NOMO-1 treated with dmso at 0.1 percent for 144 hours (cell line): ENCODE data around the gene RPRD1B.
A peak's percentile ranks its signal among the peaks of the same experiment; 100 is the strongest.

Source experiments
- DNase-seq: peaks from one replicate; lab custom pipeline; 2025; ENCODE audit not compliant: unreplicated experiment; lab: John Stamatoyannopoulos, UW

The RPRD1B gene

DNA sequence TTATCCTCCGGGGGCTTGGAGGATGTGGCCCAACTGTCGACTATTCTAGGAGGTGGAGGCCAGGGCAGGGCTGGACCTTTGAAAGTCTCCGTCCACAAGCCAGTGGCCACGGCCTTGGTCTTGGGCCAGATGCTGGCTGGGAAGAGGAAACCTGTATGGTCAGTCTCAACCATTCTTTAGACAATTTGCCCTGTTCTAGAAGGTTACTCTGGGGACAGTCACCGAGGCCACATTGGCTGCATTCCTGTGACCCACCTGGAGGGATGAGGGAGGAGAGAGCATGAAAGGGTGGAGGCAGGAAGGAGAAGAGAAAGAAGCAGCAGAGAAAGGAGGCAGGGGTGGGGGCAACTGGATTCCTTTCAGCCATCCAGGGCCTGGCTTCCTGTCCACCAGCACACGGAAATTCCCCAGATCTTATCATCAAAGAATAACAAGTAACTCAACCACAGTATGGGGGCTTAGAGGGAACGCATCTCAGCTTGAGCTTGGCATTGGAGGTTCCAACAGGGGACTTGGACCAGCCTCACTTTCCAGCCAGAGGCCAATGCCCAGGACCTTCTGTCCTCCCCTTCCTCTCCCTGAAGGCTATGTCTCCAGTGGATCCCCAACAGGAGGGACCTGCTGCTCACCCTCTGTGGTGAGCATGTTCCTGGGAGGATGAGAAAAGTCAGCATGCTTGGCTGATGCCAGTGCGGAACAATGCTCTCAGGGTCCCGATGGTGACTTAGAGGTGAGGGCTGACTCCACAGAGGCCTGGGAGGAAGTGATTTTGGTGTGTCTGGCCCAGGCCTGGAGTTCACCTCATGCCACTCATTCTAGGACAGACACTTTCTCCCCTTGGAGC, 101.1 kb downstream of the RPRD1B start:
- DNase-seq = no peak

DNA sequence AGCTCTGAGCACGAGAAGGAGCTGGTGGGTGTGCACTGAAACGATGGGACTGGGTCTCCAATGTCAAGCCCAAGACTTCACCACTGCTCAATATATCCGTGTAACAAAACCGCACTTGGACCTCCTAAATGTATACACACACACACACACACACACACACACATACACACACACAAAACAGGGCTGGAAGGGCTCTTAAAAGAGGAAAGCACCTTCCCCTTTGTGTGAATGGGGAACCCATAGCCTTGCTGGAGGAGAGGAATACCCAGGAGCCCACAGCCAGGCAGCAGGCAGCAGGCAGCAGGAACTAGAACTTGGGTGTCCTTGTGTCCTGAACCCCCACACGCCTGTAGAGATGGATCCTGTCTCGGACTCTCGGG, 101.7 kb downstream of the RPRD1B start:
- DNase-seq = no peak

DNA sequence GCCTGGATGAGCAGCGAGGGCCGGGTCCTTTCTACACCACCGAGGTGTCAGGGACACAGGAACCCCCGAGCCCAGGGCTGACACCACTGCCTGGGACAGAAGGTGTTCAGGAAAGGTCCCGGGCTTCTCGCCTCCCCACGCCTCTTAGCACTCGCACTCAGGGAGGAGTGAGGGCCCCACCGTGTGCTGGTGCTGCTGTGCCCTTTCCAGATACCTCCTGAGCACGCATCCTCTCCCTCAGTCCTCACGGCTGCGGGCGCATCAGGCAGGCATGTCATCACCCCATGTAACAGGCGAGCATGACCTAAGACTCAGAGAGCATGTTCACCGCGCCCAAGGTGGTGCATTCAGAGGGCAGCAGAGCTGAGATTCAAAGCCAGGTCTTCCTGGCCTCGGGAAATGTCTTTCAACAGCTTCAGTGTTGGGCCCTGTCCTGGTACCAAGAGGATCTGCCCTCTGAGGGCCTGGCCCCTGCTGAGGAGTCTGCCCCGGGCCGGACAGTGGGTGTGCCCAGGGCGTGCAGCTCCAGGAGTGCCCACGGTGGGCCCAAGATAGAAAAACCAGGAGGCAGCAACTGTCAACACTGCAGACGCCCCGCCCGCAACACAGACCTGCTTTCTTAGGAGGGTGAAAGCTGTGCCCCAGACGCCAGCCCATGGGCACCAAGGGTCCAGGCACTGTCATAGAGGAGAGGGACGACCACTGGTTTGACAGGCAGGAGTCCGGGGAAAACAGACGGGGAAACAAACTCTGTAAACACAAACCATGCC, 102.3 kb downstream of the RPRD1B start:
- no peak for DNase-seq

DNA sequence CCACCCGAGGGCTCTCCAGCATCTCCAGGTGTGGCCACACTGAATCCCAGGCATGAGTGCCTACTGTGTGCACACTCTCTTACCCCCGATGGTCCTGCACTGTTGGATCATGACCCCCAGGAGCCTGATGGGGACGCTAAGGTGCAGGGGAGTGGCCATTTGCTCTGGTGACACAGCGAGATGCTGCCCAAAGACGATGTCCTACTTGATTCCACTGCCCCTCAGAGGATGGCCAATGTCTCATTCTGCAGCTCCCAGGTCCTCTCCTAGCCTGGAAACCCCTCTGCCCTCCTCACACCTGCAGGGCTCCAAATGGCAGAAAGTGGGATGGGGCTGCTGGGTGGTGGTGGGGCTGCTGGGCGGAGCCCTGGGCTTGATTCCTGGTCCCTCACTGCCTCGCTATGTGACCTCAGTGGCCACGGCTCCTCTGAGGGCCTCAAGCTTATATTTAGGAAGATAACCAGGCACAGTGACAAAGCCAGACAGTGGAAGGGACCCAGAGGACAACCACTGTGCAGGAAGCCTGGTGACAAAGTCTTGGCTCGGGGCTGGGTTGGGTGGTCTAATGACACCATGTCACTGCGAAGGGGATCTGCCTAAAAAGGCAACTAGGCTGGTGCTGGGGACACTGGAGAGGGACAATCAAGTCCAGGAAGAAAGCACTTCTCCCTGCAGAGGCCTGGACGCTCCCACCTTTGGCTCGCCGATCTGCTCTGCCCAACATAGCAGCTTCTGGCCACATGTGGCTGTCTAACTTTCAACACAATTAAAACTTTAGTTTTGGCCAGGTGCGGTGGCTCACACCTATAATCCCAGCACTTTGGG, 103.1 kb downstream of the RPRD1B start:
- no peak for DNase-seq

DNA sequence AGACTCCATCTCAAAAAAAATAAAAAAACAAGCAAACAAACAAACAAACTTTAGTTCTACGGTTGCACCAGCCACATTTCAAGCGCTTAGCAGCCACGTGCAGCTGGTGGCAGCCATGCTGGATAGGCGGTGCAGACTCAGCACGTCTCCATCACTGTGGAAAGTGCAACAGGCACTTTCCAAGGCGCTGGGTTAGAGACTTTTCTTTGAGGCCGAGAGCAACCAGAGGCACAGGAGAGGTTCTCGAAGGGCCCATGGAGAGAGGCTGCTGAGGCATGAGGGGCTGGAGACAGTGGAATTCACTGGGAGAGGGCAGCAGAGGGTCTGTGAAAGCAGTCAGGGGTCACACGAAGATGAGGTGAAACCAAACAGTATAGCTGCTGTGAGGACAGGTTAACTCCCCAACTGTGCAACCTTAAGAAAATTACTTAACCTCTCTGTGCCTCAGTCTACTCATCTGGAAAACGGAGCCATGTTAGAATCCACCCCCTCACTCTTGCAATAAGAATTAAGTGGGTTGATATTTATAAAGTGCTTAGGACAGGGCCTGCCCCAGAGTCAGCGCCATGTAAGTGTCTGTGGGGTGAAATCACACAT, 104.0 kb downstream of the RPRD1B start:
- DNase-seq = no peak

DNA sequence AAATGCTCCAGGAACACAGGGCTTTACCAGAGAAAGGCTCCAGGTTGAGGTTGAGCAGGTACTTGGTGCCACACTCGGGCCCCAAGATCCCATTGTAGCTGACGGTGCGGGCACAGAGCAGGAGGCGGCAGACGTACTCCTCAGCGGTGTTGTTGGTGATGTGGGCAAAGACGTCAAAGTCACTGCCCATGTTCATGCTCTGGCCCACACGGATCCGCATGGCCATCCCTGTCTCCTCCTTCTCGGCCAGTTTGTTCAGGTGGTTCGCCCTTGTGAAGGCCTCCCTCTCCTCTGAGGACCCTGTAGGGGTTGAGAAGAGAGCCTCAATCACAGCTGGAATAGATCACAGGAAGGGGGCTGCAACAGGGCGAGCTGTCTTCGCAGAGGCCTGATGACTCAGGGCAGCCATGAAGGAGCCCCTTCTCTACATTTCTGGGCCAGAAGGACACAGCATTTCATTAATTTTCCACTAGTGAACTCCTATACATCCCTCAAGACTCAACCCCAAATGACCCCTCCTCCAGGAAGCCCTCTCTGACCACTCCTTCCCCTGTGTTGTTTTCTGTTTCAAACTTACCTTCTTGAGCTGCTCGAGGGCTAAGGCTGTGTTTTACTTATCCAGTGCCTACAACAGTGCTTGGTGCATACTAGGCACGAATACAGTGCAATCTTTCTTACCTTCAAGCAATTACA, 104.7 kb downstream of the RPRD1B start:
- no peak for DNase-seq

DNA sequence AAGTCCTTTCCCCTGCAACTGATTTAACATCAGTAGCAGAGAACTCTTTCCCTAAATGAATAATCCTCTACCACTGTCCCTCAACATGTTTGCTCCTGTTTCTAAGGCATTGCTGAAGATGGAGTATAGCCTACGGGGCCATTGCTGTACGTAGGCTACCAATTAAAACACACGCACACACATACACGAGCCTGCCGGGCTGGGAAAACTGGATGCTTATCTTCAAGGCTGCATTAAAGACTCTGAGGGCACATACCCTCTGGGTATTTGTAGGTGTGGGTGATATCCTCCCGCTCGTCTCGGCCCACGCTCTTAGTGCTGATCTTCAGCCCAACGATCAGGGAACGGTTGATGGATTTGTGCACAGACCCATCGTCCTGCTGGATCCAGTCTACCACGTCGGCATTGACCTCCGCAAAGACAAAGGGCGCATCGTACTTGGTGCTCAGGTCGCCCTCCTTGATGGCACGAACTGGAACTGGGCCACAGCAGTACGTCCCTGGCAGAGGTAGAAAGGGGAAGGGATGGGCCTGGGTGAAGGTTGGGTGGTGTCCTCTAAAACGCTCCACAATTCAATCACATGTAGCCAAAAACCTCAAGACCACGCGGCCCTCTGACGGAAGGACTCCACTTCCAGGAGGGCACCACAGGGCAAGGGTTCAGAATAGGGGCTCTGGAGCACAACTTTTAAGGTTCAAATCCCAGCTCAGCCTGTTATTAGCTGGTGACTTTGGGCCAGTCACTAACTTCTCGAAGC, 105.8 kb downstream of the RPRD1B start:
- DNase-seq = no peak

DNA sequence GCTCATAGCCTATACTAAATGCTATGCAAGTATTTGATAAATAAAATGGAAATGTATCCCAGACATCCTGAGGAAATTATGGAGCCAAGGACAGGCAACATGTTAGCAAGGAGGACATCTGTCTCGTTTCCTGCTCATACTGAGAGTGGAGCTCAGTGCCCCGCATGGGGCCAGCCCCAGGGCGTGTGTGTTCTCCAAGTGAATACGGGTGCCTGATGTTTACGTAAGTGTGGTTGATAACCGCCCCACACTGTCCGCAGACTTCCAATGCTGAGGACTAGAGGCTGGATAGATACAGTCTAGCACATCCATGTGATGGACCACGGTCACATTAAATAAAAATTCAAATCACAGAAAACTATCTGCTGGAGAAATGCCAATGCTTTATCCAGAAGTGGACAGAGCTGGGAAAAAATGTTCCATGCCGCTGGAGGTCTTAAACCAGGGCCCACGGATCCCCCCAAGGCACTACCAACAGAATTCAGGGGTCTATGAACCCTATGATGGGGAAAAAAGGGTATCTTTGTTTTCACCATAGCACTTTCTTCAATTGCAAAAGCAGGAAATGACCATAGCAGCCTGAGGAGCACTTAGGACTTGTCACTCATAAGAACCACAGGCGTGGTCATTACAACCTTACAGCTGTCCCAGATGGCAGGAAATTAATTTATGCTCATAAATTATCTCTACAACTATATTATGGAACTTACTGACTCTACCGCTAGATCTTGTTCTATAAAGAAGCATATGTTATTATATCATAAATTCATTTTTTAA, 106.6 kb downstream of the RPRD1B start:
- DNase-seq = peak; percentile 16

DNA sequence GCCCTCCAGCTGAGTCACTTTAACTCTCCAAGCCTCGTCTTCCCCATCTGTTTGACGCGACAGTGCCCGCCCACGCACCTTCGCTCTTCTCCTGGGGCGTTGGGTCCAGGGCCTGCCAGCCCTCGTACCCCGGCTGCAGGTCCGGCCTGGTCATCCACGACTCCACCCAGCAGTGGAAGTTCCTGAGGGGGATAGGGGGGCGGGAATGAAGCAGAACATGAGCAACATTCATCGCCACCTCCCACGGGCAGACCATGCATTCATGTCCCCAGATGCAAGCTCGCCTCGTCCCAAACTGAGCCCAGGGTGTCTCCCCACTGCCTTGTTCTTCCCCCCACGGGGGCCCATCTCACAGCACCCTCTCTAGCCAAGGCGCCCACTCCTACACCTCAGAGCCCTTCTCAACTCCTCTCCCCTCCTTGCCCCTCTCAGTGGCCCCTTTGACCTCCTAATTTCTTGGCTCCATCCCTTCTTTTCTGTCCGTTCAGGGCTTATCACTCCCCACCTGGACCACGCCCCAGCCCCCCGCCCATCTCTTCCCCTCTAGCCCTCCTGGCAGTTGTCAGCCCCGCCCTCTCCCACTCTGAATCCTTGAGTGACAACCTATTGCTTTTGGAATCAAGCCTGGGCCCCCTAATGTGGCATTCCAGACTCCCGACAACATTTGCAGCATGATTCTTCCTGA, 107.8 kb downstream of the RPRD1B start:
- DNase-seq = no peak
